Measurements from ENCODE around the gene GCAT. TPM values are rescaled to one million over a fixed set of nuclear protein-coding genes. Genes with fewer than 3 reads are reported as not detected.

GCAT gene
- total and polyA plus RNA-seq, 2 of the 13 experiments (the other 11 are each of a cell fraction or from before 2014, with no cell fraction given): 28.0 to 50.3 TPM

GRCh38 chr22:37817705-37818408, 10.1 kb downstream of the GCAT start (continued):
- TF ChIP-seq IRF1 (CRISPR knock-in tag; IDR thresholded peaks at IDR 0.05; ENCODE audit: low read depth) (no peak), FOXP4 (CRISPR knock-in tag; IDR thresholded peaks at IDR 0.05) (peak; percentile 65), ZNF12 (CRISPR knock-in tag; IDR thresholded peaks at IDR 0.05) (peak; percentile 26; the same call in 1 of the 2 replicates), ZNF713 (CRISPR knock-in tag; IDR thresholded peaks at IDR 0.05) (no peak), JARID2 (CRISPR knock-in tag; IDR thresholded peaks at IDR 0.05; ENCODE audit: insufficient replicate concordance) (no peak), TBL1XR1 (IDR thresholded peaks at IDR 0.05; ENCODE audit: borderline replicate concordance, low read length, partially characterized antibody) (peak; percentile 47), SP4 (CRISPR knock-in tag; IDR thresholded peaks at IDR 0.05) (peak; percentile 87), ZFY (CRISPR knock-in tag; IDR thresholded peaks at IDR 0.05) (peak; percentile 88), ZNF414 (CRISPR knock-in tag; IDR thresholded peaks at IDR 0.05) (peak; percentile 80; the same call in 1 of the 2 replicates)
